Activated naive CD4-positive, alpha-beta T cell treated with anti-CD3 and anti-CD28 coated beads, Interleukin-2, amount 50 U/mL, for 16 hours (primary cell): ENCODE results near the gene RCAN2.

ENCODE experiments used
- DNase-seq: peaks from one replicate; pipeline ENCODE4 v3.0.0-alpha.2; 2020

Gene RCAN2

GRCh38 chr6:46246081-46246480, 245.2 kb downstream of the RCAN2 start:
- DNase-seq, result no peak

- no peak for DNase-seq
These were observed 246.6 kb downstream of the RCAN2 start for GRCh38 chr6:46244670-46245069.

DNA sequence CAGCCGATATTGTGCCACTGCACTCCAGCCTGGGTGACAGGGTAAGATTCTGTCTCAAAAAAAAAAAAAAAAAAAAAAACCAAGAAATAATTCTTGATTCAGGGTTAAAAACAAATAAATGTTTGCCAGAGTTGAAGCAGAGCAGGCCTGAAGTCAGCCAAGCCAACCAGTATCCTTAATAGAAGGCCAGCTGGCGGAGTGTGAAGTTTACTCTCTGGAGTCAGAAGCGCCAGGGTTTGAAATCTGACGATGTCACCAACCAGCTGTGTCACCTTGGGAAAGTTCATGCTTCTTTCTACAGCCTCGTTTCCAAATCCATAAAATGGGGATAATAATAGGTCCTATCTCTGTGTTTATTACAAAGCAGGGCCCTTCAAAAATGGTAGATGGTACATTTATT, 247.5 kb downstream of the RCAN2 start:
- DNase-seq, result no peak

GRCh38 chr6:46242921-46243320, 248.3 kb downstream of the RCAN2 start:
- no peak for DNase-seq

- DNase-seq, result no peak
These were observed 250.2 kb downstream of the RCAN2 start for GRCh38 chr6:46240866-46241565.

GRCh38 chr6:46236752-46237151, 254.5 kb downstream of the RCAN2 start:
- DNase-seq, result no peak

- no peak for DNase-seq
These were observed 256.0 kb downstream of the RCAN2 start for GRCh38 chr6:46235242-46235641.

DNA sequence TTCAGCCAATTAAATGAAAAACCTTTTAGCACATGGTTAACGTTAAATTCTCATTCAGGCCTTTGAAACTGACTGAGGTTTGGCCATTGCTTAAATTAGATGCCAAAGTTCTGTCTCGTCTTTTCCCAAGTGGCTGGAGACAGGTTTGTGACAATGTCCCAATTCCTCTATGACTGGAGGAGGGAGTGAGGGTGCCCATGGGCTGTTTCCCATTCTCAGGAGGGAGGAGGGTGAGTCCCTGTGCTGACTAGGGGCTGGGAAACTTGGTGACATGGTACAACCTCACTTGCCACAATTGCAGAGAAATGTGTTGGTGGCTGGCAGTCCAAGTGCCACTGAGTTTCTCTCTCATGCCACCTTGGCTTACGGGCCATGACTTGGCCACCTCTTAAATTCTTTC, 256.5 kb downstream of the RCAN2 start:
- no peak for DNase-seq

DNA sequence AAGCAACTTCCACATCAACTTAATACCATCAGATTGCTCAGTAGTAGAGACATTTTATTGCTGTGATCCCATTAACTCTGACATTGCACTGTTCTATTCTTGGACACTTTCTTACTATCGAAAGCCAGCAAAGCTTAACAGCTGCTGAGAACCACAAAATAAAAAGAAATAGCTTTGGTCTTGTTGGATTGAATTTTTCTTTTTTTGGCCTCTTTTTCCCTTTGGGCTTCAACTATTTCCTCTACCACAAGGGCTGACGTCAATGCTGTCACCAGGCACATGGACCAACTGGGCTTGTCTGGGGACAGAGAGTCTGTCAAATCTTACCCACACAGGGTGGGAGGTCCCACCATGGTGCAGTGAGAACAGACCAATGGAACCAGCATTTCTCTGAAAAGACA, 257.1 kb downstream of the RCAN2 start:
- DNase-seq, result no peak

DNA sequence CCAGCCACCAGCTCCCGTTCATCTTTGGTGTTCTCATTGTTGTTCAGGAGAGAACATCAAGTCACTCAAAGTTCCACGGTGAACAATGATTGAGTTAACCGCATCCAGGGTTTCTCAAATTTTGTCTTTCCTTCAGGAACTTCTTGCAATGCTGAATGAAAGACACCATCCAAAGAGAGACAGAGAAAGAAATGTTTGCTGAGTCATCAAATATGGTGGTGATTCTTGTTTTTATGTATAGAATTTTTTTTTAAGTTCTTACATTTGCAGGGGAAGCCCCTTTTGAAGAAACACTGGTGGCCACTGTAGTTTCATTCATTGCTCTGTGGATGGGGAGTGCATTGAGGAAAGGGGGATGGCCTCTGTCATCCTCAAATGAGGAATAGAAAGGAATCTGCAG, 258.1 kb downstream of the RCAN2 start:
- DNase-seq, result no peak

- no peak for DNase-seq
These were observed 269.0 kb downstream of the RCAN2 start for GRCh38 chr6:46222286-46222685.

GRCh38 chr6:46221222-46221793, 269.9 kb downstream of the RCAN2 start:
- DNase-seq, result no peak

DNA sequence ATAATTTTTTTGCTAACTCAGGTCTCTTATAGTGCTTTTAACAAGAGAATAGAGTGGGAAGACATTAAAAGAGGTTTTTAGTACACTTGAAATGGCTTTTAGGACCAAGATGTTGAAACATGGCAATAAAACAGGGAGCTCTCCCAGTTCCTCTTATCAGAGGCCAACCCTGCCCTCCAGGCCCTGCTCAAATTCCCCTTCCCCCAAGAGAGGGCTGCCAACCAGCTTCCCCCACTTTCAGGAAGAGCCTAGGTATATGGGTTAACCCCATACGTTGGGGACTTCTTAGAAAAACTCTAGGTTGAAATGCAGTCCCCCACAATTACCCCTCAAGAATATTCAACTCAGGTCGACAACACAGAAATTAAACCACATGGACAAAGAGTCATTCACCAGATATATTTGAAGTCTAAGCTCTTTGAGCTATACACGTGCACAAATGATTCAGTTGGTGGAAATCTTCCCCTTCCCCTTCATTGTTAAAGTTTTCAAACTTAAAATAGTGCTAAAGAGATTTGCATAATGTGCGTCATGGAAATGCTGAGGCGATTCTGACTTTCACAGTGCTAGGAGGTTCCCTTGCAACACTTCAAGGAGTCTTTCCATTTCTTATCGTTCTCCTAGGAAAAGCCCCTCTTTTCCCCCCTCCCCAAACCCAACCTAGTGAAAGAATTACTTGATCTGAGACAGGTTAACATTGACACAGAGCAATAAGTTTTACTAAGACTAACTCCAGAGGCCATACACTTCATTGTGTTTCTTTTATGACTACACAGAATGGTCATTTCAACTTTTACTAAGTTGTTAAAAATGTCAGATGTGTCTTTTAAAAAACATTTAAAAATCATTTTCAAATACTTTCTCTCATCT, 270.7 kb downstream of the RCAN2 start:
- no peak for DNase-seq

- no peak for DNase-seq
These were observed 271.6 kb downstream of the RCAN2 start for GRCh38 chr6:46219661-46220060.

GRCh38 chr6:46218457-46218856, 272.8 kb downstream of the RCAN2 start:
- no peak for DNase-seq

DNA sequence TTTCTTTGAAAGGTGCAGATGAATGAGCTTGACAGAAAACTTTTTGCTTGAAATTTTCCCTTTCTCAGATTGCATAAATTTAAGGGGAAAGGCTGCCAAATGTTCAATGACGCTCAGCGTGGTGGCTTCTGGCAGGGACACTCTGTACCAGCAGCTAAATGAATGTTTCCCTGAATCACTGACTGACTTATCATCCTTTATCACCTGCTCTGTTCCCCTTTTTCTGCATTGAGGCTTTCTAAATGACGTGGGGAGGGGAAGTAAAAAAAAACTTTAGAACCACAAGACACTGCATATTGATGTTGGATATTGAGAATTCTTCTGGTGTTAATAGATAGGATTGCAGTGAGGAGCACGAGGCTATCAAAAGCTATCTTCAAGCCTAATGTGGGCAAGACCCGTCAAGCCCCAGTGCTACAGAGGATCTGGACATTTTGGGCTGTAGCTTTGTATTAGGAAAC, 273.5 kb downstream of the RCAN2 start:
- no peak for DNase-seq

DNA sequence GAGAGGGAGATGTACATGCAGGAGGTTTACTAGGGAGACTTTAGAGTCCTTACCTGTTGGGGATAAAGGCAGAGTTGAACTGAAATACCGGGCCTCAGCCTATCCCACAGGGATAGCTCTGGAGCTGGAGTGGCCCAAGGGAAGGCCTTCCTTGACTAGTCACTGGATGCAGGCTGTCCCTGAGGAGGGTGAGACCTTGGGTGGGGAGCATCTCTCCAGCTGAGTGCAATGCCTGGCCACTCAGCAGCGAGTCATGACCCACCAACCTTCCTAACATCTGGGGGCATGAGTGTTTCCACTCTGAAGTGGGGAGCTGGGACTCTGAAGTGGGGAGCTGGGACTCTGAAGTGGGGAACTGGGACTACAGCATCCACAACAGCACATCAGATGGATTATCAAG, 274.4 kb downstream of the RCAN2 start:
- DNase-seq, result no peak

DNA sequence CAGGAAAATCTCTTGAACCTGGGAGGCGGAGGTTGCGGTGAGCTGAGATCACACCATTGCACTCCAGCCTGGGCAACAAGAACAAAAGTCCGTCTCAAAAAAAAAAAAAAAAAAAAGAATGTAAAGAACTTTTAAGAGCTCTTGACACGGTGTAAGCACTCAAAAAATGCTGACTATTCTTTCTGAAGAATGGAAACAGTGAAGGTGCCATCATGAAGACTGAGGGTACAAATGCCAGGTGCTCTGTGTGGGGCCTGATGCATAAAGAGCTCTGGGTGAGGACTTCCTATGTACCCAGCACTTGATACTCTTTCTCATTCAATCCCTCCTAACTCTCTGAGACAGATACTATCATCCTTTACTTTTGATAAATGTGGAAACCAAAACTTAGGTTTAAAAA, 275.5 kb downstream of the RCAN2 start:
- DNase-seq, result no peak

GRCh38 chr6:46215213-46215612, 276.0 kb downstream of the RCAN2 start:
- DNase-seq, result no peak

- DNase-seq, result no peak
These were observed 279.3 kb downstream of the RCAN2 start for GRCh38 chr6:46211917-46212316.

- DNase-seq, result no peak
These were observed 281.0 kb downstream of the RCAN2 start for GRCh38 chr6:46210294-46210693.

DNA sequence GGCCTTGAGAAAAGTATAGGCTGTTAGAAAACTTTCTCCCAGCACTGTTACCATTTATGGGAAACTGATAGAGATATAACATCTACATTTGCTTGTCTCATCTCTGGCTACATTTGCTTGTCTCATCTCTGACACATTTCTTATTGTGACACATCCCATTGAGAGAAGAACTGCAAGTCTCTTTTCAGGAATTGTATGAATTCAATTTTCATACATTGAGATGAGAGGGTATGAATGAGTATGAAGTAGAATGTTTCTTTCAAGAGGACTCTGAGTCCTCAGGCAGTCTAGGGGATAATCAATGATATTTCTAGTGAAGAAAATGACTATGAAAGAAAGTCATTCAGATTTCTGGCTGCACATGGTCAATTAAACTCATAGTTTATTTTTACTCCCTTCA, 282.9 kb downstream of the RCAN2 start:
- no peak for DNase-seq

DNA sequence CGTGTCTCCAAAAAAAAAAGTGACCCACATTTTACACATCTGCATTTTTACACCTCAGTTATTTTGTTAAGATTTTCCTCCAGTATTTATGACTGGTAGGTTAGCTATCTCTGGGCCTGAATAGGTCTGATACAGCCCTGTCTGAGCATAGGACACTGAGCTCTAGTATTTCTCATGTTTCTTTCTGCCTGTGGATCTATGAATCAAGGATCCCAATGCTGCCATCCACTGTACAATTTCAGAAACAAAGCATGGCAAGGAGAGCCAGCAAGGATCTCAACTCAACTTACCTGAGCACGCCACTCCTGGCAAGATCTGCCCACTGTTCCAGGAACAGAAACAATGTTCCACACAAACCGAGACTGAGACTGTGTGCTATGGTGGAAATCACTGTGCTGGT, 284.1 kb downstream of the RCAN2 start:
- no peak for DNase-seq
